GM18507 (cell line): ENCODE results near the gene SLC5A2.
"Not testable (repeated sequence)": the region's sequence is repeated elsewhere in the genome, so short reads cannot be mapped to it uniquely, and the experiment has no call there.

Source experiments
- DNase-seq: peaks from one replicate; pipeline ENCODE4 v3.0.0; 2011; ENCODE audit warnings: low read depth; ENCODE audit not compliant: insufficient read length; ENCODE audit errors: extremely low spot score
- FAIRE-seq: peaks from 2 replicates; lab custom pipeline; 2011; peaks lifted over from hg19 to GRCh38; lab: Jason Lieb, UNC

The SLC5A2 gene

DNA sequence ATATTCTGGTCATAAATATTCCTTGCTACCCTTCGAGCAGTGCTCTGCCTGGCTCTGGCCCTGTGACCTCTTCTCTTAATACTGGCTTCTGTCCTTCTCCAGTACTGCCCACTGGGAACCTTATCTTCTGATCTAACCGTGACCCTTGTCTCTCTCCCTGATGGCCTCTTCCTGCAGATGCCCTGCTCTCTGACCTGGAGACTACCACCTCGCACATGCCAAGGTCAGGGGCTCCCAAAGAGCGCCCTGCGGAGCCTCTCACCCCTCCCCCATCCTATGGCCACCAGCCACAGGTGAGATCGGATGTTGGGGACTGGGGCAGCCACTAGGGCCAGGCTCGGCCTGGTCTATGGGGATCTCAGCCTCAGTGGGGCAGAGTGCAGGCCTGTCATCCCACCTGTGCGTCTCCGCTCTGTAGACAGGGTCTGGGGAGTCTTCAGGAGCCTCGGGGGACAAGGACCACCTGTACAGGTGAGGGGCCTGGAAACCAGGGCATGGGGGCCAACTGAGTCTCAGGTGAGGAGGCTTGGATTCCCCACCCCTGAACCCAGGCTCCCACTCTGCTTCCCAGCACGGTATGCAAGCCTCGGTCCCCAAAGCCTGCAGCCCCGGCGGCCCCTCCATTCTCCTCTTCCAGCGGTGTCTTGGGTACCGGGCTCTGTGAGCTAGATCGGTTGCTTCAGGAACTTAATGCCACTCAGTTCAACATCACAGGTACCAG lies 9.5 kb upstream of the SLC5A2 start:
- DNase-seq (no peak), FAIRE-seq (no peak)

DNA sequence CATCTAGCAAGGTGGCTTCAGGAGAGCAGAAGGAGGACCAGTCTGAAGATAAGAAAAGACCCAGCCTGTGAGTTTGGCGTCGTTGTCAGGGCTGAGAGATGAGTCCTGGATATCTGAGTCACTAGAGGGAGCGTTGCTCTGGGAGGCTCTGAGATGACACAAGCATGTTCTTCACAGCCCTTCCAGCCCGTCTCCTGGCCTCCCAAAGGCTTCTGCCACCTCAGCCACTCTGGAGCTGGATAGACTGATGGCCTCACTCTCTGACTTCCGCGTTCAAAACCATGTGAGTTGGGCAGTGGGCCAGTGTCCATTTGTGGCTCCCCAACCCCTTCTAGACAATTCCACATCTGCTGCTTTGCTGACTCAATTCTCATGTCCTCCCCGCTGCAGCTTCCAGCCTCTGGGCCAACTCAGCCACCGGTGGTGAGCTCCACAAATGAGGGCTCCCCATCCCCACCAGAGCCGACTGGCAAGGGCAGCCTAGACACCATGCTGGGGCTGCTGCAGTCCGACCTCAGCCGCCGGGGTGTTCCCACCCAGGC lies 8.7 kb upstream of the SLC5A2 start:
- no peak for DNase-seq
- no peak for FAIRE-seq

DNA sequence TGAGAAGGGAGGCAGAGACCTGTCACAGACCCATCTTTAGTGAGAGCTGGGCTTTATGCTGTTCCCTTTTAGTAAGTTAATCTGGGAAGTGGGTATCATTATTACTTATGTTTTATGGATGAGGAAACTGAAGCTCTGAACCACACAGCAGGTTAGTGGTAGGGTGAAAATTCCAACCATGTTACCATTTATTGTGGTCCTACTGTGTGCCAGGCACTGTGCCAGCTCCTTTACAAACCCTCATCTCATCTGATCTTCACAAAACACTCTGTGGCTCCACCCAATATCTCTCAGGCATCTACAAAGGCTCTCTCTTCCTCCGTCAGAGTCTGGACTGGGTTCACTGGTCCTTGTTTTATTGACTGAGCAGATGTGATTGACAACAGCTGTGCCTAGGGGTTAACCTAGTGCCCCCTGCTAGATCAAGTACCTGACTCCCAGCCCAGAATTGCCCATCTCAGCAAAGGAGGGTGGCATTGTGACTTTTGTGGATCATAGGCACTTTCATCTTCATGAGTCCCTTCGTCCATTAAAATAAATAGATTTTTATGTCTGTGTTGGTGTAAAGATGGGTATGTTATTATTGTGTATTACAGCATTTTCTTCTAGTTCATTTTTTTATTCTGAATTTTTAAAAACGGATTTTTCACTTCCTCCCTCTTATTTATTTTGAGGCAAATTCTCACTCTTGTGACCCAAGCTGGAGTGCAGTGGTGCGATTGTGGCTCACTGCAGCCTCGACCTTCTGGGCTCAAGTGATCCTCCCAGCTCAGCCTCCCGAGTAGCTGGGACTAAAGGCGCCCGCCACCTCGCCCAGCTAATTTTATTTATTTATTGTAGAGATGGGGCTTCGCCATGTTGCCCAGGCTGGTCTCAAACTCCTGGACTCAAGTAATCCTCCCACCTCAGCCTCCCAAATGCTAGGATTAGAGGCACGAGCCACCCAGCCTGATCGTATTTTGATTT lies 7.9 kb upstream of the SLC5A2 start:
- DNase-seq (no peak), FAIRE-seq (no peak)

DNA sequence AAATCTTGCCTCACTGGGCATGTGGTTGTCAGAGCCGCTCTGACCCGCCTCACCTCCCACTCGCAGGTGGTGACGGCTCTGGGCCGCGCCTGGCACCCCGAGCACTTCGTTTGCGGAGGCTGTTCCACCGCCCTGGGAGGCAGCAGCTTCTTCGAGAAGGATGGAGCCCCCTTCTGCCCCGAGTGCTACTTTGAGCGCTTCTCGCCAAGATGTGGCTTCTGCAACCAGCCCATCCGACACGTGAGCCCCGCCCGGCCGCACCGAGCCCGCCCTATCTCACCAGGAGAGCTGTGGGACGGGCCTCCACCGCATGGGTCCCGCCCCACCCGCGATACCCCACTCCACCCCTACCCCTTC lies 7.0 kb upstream of the SLC5A2 start:
- FAIRE-seq: no peak
- DNase-seq: no peak

DNA sequence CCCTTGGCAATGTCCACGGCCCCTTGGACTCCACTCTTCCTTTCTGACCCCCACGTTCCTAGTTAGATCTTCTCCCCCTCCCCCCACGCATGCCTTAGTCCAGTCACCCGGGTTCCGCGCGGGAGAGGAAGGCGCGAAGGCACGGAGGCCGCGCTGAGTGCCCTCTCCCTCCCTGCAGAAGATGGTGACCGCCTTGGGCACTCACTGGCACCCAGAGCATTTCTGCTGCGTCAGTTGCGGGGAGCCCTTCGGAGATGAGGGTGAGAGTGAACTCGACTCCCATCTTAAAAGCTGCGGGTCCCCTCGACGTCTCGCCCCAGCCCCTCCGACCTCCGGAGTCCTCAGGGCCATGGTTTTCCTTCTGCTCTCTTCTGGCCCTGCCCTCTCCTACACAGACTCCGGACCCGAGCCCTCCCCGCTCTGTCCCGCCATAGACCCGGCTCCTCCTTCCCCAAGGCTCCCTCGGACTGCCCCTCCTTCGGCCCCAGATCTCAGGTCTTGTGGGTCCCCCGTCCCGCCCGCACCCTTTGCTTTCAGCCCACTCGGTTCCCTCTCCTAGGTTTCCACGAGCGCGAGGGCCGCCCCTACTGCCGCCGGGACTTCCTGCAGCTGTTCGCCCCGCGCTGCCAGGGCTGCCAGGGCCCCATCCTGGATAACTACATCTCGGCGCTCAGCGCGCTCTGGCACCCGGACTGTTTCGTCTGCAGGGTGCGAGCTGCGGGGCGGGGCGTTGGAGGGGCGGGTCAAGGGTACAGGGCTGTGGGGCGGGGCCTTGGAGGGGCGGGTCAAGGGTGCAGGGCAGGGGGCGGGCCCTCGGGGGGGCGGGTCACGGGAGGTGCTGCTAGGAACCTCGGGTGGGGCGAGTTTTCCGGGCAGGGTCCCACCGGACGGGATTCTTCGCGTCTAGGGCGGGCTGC lies 6.4 kb upstream of the SLC5A2 start:
- peak; percentile 51 for FAIRE-seq

DNA sequence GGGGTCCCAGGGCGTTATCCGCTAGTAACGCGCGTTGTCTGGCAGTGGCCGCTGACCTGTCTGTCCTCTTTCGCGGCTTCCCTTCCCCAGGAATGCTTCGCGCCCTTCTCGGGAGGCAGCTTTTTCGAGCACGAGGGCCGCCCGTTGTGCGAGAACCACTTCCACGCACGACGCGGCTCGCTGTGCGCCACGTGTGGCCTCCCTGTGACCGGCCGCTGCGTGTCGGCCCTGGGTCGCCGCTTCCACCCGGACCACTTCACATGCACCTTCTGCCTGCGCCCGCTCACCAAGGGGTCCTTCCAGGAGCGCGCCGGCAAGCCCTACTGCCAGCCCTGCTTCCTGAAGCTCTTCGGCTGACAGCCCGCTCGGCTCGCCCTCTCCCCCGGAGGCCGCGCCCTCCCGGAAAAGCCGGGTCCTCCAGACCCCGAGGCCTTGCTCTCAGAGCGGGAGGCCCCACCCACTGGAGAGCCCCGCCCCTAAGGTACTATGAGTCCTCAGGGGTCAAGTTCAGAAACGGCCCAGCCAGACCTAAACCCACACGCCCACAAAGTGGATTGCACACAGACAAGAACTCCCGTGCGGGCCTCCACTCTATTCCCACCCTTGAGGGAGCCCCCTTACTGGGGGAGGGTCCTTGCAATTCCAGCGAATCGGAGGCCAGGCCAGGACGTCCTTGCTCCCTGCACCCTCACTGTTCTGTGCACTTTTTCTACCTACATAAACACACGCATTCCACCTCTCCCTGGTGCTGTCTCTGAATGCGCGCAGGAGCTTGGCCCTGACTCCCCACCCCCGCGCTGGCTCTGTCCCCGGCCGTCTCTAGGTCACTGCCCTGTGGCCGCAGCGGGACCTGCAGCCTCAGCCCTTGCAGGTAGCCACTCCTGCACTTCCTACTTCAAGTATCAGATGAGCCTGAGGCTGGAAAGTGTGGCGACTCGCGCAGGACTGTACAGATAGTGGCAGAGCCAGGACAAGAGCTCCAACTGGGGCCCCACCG lies 5.4 kb upstream of the SLC5A2 start:
- FAIRE-seq: no peak
- no peak for DNase-seq

More for the DNA sequence above, 6.4 kb upstream of the SLC5A2 start:
- DNase-seq: peak; percentile 72

DNA sequence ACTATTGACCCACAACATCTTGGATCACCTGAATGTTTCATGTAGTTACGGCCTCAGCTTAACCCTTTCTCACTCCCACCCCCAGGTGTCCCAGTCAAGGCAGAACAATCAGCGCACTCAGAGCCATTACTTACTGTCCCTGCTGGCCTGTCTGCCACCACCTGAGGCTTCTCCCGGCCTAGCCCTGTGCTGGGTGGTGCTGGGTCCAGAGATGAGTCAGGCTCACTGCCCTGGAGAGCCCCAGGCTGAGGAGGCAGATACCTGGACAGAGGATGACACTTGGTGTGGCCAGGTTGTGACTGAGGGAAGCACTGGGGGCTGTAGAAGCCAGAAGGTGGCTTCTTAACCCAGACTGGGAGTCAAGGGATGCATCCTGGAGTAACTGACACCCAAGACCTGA lies 4.0 kb upstream of the SLC5A2 start:
- DNase-seq (no peak), FAIRE-seq (no peak)

DNA sequence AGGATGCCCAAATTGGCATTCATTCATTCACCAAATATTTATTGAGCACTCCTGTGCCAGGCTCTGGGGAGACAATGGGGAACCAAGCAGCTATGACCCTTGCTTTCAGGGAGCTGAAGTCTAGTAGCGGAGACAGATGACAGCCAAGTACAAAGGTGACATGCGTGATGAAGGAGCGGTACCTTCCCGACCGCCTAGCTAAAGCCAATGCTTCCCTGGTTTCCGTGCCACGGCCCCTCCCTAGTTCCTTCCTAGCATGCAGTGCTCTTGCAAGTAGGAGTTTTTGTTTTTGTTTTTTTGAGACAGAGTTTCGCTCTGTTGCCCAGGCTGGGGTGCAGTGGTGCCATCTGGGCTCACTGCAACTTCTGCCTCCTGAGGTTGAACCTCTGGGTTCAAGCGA lies 3.2 kb upstream of the SLC5A2 start:
- FAIRE-seq: no peak

DNA sequence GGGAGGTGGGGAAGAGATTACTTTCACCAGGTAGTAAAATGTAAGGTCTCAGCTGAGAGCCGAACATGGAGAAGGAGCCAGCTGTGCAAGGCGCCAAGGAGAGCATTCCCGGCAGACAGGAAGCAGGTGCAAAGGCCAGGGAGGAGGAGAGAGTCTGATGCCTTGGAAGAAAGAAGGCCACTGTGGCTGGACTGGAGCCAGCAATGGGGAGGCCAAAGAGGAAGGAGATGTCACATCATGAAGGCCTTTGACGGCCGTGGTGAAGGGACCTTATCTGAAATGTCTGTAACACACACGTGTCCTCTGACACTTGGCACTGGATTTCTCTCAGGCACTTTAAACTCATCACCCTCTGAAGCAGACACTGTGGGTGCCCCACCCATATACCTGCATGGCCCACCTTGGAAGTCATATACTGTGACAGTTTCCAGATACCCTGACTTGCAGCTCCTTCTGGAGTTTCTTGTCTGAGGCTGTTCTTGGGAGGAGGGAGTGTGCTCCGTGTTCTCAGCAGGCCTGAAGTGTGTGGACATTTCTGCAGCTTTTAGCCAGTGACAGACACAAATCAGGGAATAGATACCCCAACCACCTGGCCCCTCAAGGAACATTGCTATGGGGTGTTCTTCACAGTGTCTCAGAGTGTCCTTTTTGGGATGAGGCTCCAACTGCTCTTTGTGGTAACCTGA lies 1.9 kb upstream of the SLC5A2 start:
- DNase-seq (no peak), FAIRE-seq (no peak)

More for the DNA sequence above, 3.2 kb upstream of the SLC5A2 start:
- DNase-seq: no peak

DNA sequence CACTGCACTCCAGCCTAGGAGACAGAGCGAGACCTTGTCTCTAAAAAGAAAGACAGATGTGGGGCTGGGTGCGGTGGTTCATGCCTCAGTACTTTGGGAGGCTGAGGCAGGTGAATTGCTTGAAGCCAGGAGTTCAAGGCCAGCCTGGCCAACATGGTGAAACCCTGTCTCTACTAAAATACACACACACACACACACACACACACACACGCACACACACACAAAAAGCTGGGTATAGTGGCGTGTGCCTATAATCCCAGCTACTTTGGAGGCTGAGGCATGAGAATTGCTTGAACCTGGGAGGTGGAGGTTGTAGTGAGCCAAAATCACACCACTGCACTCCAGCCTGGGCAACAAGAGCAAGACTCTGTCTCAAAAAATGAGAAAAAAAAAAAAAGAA lies 1.1 kb downstream of the SLC5A2 start:
- not testable (repeated sequence) for FAIRE-seq

DNA sequence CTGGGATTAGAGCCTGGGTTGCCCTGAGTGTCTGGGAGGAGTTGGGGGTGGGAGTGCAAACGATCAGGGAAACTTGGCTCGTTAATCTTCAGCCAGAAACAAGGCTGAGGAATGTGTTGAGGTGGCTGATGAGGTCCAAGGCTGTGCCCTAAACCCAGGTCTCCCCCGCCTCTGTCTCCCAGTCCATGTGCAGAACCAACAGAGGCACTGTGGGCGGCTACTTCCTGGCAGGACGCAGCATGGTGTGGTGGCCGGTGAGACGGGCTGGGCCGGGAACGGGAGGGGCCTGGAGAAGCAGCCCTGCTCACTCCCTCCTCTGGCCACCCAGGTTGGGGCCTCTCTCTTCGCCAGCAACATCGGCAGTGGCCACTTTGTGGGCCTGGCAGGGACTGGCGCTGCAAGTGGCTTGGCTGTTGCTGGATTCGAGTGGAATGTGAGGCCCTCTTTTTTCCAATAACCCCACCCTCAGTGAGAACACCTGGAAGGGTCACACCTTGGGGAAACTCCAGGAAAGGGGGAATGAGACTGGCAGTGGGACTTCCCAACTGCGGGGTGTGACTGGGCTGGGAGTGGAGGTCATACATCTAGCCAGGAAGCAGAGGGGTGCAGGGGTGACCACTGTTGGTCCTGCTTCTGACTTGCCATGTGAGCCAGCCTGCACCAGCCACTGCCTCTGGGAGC lies 1.7 kb downstream of the SLC5A2 start:
- DNase-seq (no peak), FAIRE-seq (no peak)

More for the DNA sequence above, 1.1 kb downstream of the SLC5A2 start:
- not testable (repeated sequence) for DNase-seq

DNA sequence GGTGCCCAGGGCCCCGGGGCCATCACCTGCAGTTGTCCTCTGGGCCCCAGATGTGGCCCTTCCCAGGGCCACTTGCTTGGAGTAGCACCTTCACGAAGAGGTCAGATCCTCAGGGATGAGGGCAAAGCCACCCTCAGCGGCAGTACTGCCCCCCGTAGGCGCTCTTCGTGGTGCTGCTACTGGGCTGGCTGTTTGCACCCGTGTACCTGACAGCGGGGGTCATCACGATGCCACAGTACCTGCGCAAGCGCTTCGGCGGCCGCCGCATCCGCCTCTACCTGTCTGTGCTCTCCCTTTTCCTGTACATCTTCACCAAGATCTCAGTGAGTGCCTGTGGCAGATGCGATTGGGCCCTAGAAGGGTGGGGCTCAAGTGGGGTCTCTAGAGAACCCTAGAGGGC lies 2.6 kb downstream of the SLC5A2 start:
- FAIRE-seq: no peak
- no peak for DNase-seq

DNA sequence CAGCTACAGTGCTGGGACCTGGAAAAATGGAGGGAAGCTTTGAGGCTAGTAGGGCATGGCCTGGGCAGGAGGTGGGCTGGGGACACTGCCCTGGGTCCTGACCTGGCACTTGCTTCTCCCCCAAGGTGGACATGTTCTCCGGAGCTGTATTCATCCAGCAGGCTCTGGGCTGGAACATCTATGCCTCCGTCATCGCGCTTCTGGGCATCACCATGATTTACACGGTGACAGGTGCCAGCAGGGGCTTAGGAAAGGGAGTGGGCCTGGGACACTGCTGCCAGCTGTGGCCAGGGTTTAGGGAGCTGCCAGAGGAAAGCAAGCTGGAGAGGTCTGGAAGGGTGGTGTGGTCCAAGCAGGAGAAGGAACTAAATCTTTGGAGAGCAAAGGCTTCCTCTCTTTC lies 3.1 kb downstream of the SLC5A2 start:
- no peak for FAIRE-seq
- no peak for DNase-seq

DNA sequence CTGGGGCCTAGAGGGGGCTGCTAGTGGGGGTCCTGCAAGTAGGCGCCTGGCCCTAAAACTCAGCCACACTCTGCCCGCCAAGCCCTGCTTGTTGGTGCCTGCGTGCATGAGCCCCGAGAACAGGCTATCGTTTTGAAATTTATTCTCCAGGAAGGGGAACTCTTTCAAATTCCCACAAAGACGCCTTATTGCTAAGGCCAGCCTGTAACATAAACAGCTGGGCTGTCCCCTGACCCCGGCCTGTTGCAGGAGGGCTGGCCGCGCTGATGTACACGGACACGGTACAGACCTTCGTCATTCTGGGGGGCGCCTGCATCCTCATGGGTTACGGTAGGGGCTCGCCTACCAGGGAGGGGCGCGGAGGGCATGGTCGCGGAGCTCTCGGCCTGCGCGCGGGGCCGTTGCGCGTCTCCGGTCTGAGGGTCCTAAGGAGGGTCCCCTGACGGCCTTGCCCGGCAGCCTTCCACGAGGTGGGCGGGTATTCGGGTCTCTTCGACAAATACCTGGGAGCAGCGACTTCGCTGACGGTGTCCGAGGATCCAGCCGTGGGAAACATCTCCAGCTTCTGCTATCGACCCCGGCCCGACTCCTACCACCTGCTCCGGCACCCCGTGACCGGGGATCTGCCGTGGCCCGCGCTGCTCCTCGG lies 4.3 kb downstream of the SLC5A2 start:
- DNase-seq (no peak), FAIRE-seq (no peak)

DNA sequence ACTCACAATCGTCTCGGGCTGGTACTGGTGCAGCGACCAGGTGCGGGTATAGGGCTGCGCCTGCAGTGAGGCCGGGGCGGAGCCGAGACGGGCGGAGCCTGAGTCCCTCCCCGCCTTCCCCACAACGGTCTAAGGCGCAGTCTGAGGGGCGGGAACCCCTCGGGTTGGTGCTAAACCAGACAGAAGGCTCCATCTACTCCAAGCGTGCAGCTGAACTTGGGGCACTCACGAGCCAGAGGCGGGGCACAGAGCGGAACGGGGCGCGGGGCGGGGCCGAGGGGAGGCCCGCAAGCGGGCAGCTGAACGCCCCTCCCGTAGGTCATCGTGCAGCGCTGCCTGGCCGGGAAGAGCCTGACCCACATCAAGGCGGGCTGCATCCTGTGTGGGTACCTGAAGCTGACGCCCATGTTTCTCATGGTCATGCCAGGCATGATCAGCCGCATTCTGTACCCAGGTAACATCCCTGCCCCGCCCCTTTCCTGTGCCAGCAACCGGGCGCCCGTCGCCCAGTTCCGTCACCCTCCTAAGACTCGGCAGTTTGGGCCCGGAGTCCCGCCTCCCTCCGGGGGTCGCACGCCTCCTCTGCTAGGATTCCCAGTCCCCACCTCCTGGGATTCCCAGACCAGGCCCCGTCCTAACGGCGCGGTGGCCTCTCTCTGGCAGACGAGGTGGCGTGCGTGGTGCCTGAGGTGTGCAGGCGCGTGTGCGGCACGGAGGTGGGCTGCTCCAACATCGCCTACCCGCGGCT lies 5.0 kb downstream of the SLC5A2 start:
- no peak for DNase-seq

More for the DNA sequence above, 5.0 kb downstream of the SLC5A2 start:
- peak; percentile 53 for FAIRE-seq
